H1 (cell line): ENCODE measurements around the gene FOLR1. TPM values are rescaled to one million over a fixed set of nuclear protein-coding genes. Genes with fewer than 3 reads are reported as not detected.

Experiments used
- CTCF ChIA-PET: fragments of 300-600 bp; sonication (Branson Sonifier 250); formaldehyde crosslinking; loops from one replicate; lab custom pipeline; 2021; ENCODE audit not compliant: partially characterized antibody; lab: Charles Lee
- POLR2A ChIA-PET: fragments of 300-600 bp; sonication (Branson Sonifier 250); formaldehyde crosslinking; loops from one replicate; lab custom pipeline; 2021; ENCODE audit warnings: inconsistent platforms; ENCODE audit not compliant: partially characterized antibody; lab: Charles Lee
- DNase-seq, 2 experiments: peaks; one replicate each; pipeline versions ENCODE4 v3.0.0 to v3.0.0-alpha.2; 2010 to 2022; ENCODE audit warnings: low spot score in 2 of 2, low read depth in 1 of 2, mixed read lengths in 1 of 2
- FAIRE-seq: peaks from 2 replicates; lab custom pipeline; 2011; peaks lifted over from hg19 to GRCh38; lab: Jason Lieb, UNC
- H2AFZ ChIP-seq: 2 replicates; pipeline ENCODE4 v1.8.1; 2012; ENCODE audit warnings: low read length, inconsistent platforms
- H2AK5ac ChIP-seq: 2 replicates; pipeline ENCODE4 v1.6.1; 2013; ENCODE audit warnings: low read depth, low read length
- H2BK120ac ChIP-seq: replicated peaks from 2 replicates; pipeline ENCODE3; 2013; ENCODE audit warnings: low read depth, low read length, inconsistent platforms
- H2BK12ac ChIP-seq: 2 replicates; pipeline ENCODE4 v1.6.1; 2013; ENCODE audit warnings: low read depth, low read length
- H2BK15ac ChIP-seq: 2 replicates; pipeline ENCODE4 v1.6.1; 2013; ENCODE audit warnings: low read length
- H2BK20ac ChIP-seq: 2 replicates; pipeline ENCODE4 v1.6.1; 2013; ENCODE audit warnings: low read length
- H2BK5ac ChIP-seq: 2 replicates; pipeline ENCODE4 v1.6.1; 2013; ENCODE audit warnings: low read depth, low read length
- H3K14ac ChIP-seq: 2 replicates; pipeline ENCODE4 v1.6.1; 2013; ENCODE audit warnings: inconsistent platforms; ENCODE audit not compliant: insufficient read length
- H3K18ac ChIP-seq: 2 replicates; pipeline ENCODE4 v1.6.1; 2013; ENCODE audit warnings: low read length; ENCODE audit errors: extremely low read depth
- H3K23ac ChIP-seq: 2 replicates; pipeline ENCODE4 v1.6.1; 2013; ENCODE audit warnings: inconsistent platforms; ENCODE audit not compliant: insufficient read length
- H3K23me2 ChIP-seq: 2 replicates; pipeline ENCODE4 v1.6.1; 2013; ENCODE audit warnings: low read depth, low read length
- H3K27ac ChIP-seq: 2 replicates; pipeline ENCODE4 v1.6.1; 2011; ENCODE audit warnings: low read depth, low read length, inconsistent platforms
- H3K27me3 ChIP-seq, 4 experiments: replicated peaks in 1 of 4; 1 replicate in 1 of 4; 2 replicates in 3 of 4; pipeline versions ENCODE4 v1.6.1 to v1.8.1; 2011 to 2013; ENCODE audit warnings: low read length in 3 of 4, mild to moderate bottlenecking in 3 of 4, inconsistent platforms in 2 of 4, mixed read lengths in 2 of 4, moderate library complexity in 1 of 4; ENCODE audit not compliant: control insufficient read depth in 3 of 4, insufficient read depth in 3 of 4; ENCODE audit errors: extremely low read depth in 1 of 4
- H3K36me3 ChIP-seq, 4 experiments: 2 replicates each; pipeline versions ENCODE4 v1.6.1 to v1.8.1; 2011 to 2013; ENCODE audit warnings: mild to moderate bottlenecking in 4 of 4, low read length in 3 of 4, moderate library complexity in 2 of 4, control low read depth in 1 of 4, inconsistent platforms in 1 of 4; ENCODE audit not compliant: insufficient read depth in 4 of 4, control insufficient read depth in 2 of 4
- H3K4ac ChIP-seq: replicated peaks from 2 replicates; pipeline ENCODE3; 2013; ENCODE audit warnings: low read length, low read depth, mixed read lengths, inconsistent platforms; ENCODE audit not compliant: insufficient read length
- H3K4me1 ChIP-seq, 4 experiments: replicated peaks in 1 of 4; 1 replicate in 1 of 4; 2 replicates in 3 of 4; pipeline versions ENCODE4 v1.6.1 to v1.8.1; 2011 to 2013; ENCODE audit warnings: low read length in 3 of 4, inconsistent platforms in 2 of 4, mixed read lengths in 1 of 4; ENCODE audit not compliant: insufficient read depth in 4 of 4, control insufficient read depth in 3 of 4
- H3K4me2 ChIP-seq, 2 experiments: 2 replicates each; pipeline versions ENCODE4 v1.6.1 to v1.8.1; 2011 to 2013; ENCODE audit warnings: low read depth in 2 of 2, low read length in 2 of 2, control low read depth in 1 of 2, inconsistent platforms in 1 of 2, mild to moderate bottlenecking in 1 of 2; ENCODE audit not compliant: insufficient read depth in 1 of 2
- H3K4me3 ChIP-seq, 4 experiments: fragments of 200-600, 300-600 bp in 1 of 4; sonication (generic), shearing (Covaris generic), sonication (Bioruptor Twin) in 1 of 4; 2 replicates each; pipeline versions ENCODE4 v1.5.1 to v1.8.1; 2011 to 2016; ENCODE audit warnings: low read length in 4 of 4, low read depth in 3 of 4, control low read depth in 2 of 4, inconsistent platforms in 2 of 4, mild to moderate bottlenecking in 2 of 4, mixed read lengths in 1 of 4, moderate library complexity in 1 of 4; ENCODE audit not compliant: insufficient read depth in 2 of 4; ENCODE audit errors: extremely low read depth in 1 of 4
- H3K56ac ChIP-seq: replicated peaks from 2 replicates; pipeline ENCODE3; 2013; ENCODE audit warnings: low read depth, mild to moderate bottlenecking, mixed read lengths, low read length, inconsistent platforms; ENCODE audit not compliant: insufficient read length
- H3K79me1 ChIP-seq: 2 replicates; pipeline ENCODE4 v1.6.1; 2013; ENCODE audit warnings: low read depth, low read length, control low read depth
- H3K79me2 ChIP-seq, 2 experiments: 2 replicates each; pipeline versions ENCODE4 v1.6.1 to v1.8.1; 2012 to 2013; ENCODE audit warnings: low read length in 2 of 2, mild to moderate bottlenecking in 2 of 2, inconsistent platforms in 1 of 2; ENCODE audit not compliant: insufficient read depth in 2 of 2, control insufficient read depth in 1 of 2
- H3K9ac ChIP-seq, 4 experiments: replicated peaks in 1 of 4; 1 replicate in 1 of 4; 2 replicates in 3 of 4; pipeline versions ENCODE4 v1.6.1 to v1.8.1; 2011 to 2013; ENCODE audit warnings: low read depth in 3 of 4, low read length in 3 of 4, control low read depth in 2 of 4, mild to moderate bottlenecking in 2 of 4, moderate library complexity in 2 of 4, inconsistent platforms in 1 of 4; ENCODE audit errors: extremely low read depth in 1 of 4
- H3K9me3 ChIP-seq, 2 experiments: 2 replicates each; pipeline versions ENCODE4 v1.6.1 to v1.8.1; 2012 to 2013; ENCODE audit warnings: mild to moderate bottlenecking in 2 of 2, moderate library complexity in 2 of 2, control low read depth in 1 of 2, inconsistent platforms in 1 of 2, low read depth in 1 of 2, low read length in 1 of 2, mixed read lengths in 1 of 2; ENCODE audit not compliant: insufficient read depth in 2 of 2
- H4K20me1 ChIP-seq, 2 experiments: replicated peaks in 1 of 2; 2 replicates each; pipeline versions ENCODE3 to v1.8.1; 2011 to 2013; ENCODE audit warnings: inconsistent platforms in 2 of 2, low read length in 2 of 2, mild to moderate bottlenecking in 1 of 2; ENCODE audit not compliant: insufficient read depth in 2 of 2, control insufficient read depth in 1 of 2
- H4K5ac ChIP-seq: 2 replicates; pipeline ENCODE4 v1.6.1; 2013; ENCODE audit warnings: low read length, low read depth, mixed read lengths, inconsistent platforms; ENCODE audit not compliant: insufficient read length
- H4K8ac ChIP-seq: 2 replicates; pipeline ENCODE4 v1.8.0; 2013; ENCODE audit warnings: mild to moderate bottlenecking, moderate library complexity, low read length, inconsistent platforms; ENCODE audit not compliant: insufficient read depth; ENCODE audit errors: extremely low read depth
- H4K91ac ChIP-seq: replicated peaks from 2 replicates; pipeline ENCODE3; 2013; ENCODE audit warnings: low read length, mixed read lengths, inconsistent platforms; ENCODE audit not compliant: insufficient read length
- CTBP2 ChIP-seq: IDR thresholded peaks from 2 replicates; pipeline ENCODE4 v1.7.0; 2011; ENCODE audit warnings: borderline replicate concordance, mild to moderate bottlenecking, moderate library complexity, mixed read lengths, low read length; ENCODE audit not compliant: insufficient read depth, insufficient read length
- KDM5A ChIP-seq: fragments of 200-600 bp; IDR thresholded peaks from 2 replicates; pipeline ENCODE4 v1.7.1; 2012; ENCODE audit warnings: mild to moderate bottlenecking, low read length, inconsistent platforms, mixed read lengths
- PHF8 ChIP-seq: fragments of 200-600 bp; sonication (generic); conservative IDR thresholded peaks from 2 replicates; pipeline ENCODE4 v1.7.1; 2012; ENCODE audit warnings: low read depth, mild to moderate bottlenecking, inconsistent platforms, low read length, moderate library complexity
- YY1 ChIP-seq: IDR thresholded peaks from 2 replicates; pipeline ENCODE4 v1.6.1; 2011; ENCODE audit warnings: low read depth, mild to moderate bottlenecking, low read length
- WGBS, 2 experiments: shearing (Covaris generic) in 1 of 2; methylation state at CpG; one replicate each; pipeline versions ENCODE4 v1.1.6 to v1.1.7; 2013 to 2015; ENCODE audit warnings: low lambda C conversion rate in 2 of 2, mixed read lengths in 2 of 2, inconsistent platforms in 1 of 2, low coverage in 1 of 2, missing lambda C conversion rate in 1 of 2; ENCODE audit not compliant: insufficient replicate concordance in 2 of 2, insufficient coverage in 1 of 2, insufficient read length in 1 of 2; ENCODE audit errors: extremely low coverage in 1 of 2, missing lambda C conversion rate in 1 of 2; 5-methylcytosine and 5-hydroxymethylcytosine counted together
- polyA plus RNA-seq, 7 experiments: library from polyadenylated mRNA; depleted of rRNA in 3 of 7; stranded (reverse) in 5 of 7; unstranded in 2 of 7; fragments of >200 nt in 5 of 7; fragments of 200-250 nt in 2 of 7; gene quantifications; 1 replicate in 5 of 7; 2 replicates in 1 of 7; 4 replicates in 1 of 7; pipeline versions ENCODE4 v1.2.1 to v1.2.3, GENCODE V29; 2011 to 2013; ENCODE audit warnings: missing spikeins in 2 of 7, mixed read lengths in 2 of 7
- total RNA-seq: library from RNA; stranded (reverse); fragmentation: NEBNext Ultra II Directional; extraction: Animal tissue kit (Norgen Biotek cat#: 25700); gene quantifications from 2 replicates; pipeline ENCODE4 v1.2.1, GENCODE V29; 2021

Gene FOLR1
- total and polyA plus RNA-seq, 2 of the 8 experiments (the other 6 are each of a cell fraction or from before 2014, with no cell fraction given): 1.3 TPM; not detected in 1

DNA sequence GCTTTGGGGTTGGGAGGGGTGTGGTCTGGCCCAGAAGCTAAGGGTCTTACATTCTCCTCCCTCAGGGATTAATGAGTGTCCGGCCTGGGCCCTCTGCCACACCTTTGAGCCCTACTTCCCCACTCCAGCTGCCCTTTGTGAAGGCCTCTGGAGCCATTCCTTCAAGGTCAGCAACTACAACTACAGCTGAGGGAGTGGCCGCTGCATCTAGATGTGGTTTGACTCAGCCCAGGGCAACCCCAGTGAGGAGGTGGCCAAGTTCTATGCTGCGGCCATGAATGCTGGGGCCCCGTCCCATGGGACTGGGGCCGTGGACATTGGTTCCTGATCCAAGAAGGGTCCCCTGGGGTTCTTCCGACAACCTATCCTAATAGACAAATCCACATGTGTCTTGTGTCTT lies 14.3 kb upstream of the FOLR1 start:
- H3K9me3 ChIP-seq: no peaks in the 10 kb centered on the region
- no peak overlapping the region for H3K9ac ChIP-seq
- no peak overlapping the region for H3K18ac ChIP-seq
- H2BK12ac ChIP-seq: no peak overlapping the region
- H2BK20ac ChIP-seq: no peak overlapping the region
- no peak overlapping the region for H4K91ac ChIP-seq
- no peaks in the 10 kb centered on the region for H3K36me3 ChIP-seq
- DNase-seq (no peak), FAIRE-seq (no peak)
- H4K8ac ChIP-seq: no peak overlapping the region
- H3K79me2 ChIP-seq: no peaks in the 10 kb centered on the region
- no peaks in the 10 kb centered on the region for H3K79me1 ChIP-seq
- no peak overlapping the region for H2BK5ac ChIP-seq
- H3K4me3 ChIP-seq: no peak overlapping the region
- H4K5ac ChIP-seq: no peak overlapping the region
- H2AK5ac ChIP-seq: no peak overlapping the region
- no peaks in the 10 kb centered on the region for H4K20me1 ChIP-seq
- 97% methylated on average over 4 of the region's 6 CpGs; no CpG with 5 or more reads in 1 of the 2 experiments for WGBS, 2 experiments
- no peak overlapping the region for H3K4ac ChIP-seq
- H3K4me2 ChIP-seq: no peak overlapping the region
- no peak overlapping the region for H3K23ac ChIP-seq
- no peak for TF ChIP-seq PHF8
- TF ChIP-seq YY1: no peak
- TF ChIP-seq KDM5A: no peak
- no peak for TF ChIP-seq CTBP2
- H3K4me1 ChIP-seq: no peaks in the 10 kb centered on the region
- ChIA-PET POLR2A (no interaction called here), CTCF (no interaction called here)
- no peaks in the 10 kb centered on the region for H3K23me2 ChIP-seq
- no peak overlapping the region for H3K14ac ChIP-seq
- no peaks in the 10 kb centered on the region for H3K27me3 ChIP-seq
- H3K27ac ChIP-seq: no peak overlapping the region
- no peak overlapping the region for H3K56ac ChIP-seq
- no peak overlapping the region for H2BK15ac ChIP-seq
- H2AFZ ChIP-seq: no peak overlapping the region
- H2BK120ac ChIP-seq: no peak overlapping the region
